ENCODE measurements around the gene PLCG1. TPM values are rescaled to one million over a fixed set of nuclear protein-coding genes. Genes with fewer than 3 reads are reported as not detected.

PLCG1 gene
- total RNA-seq, 2 donors from 2014 or later = 227 to 257 TPM

DNA sequence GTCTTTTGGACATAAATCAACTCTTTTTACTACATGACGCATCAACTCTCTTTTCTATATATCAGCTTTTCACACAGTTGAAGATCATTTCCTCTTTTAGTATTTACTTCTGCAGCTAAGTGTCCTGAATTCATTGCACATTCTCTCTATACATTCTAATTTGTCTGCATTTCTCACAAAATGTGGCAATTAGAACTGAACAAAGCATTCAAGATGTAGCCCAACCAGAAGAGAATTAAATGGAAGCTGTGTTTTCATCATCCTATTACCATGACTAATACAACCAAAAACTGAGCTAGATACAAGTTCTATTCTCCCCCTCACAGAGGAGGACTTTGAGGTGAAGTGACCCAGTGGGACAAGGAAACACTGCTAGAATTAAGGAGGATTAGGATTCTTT, 86.9 kb downstream of the PLCG1 start:
- no peak overlapping the region for H3K9ac ChIP-seq (ENCODE audit: extremely low read depth, low read length, poor library complexity, severe bottlenecking)
- no peak overlapping the region for H3K4me3 Mint-ChIP-seq
- no peak overlapping the region for H3K27ac Mint-ChIP-seq
- DNase-seq = no peak
- TF ChIP-seq, protein P1, sequence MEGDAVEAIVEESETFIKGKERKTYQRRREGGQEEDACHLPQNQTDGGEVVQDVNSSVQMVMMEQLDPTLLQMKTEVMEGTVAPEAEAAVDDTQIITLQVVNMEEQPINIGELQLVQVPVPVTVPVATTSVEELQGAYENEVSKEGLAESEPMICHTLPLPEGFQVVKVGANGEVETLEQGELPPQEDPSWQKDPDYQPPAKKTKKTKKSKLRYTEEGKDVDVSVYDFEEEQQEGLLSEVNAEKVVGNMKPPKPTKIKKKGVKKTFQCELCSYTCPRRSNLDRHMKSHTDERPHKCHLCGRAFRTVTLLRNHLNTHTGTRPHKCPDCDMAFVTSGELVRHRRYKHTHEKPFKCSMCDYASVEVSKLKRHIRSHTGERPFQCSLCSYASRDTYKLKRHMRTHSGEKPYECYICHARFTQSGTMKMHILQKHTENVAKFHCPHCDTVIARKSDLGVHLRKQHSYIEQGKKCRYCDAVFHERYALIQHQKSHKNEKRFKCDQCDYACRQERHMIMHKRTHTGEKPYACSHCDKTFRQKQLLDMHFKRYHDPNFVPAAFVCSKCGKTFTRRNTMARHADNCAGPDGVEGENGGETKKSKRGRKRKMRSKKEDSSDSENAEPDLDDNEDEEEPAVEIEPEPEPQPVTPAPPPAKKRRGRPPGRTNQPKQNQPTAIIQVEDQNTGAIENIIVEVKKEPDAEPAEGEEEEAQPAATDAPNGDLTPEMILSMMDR (conservative IDR thresholded peaks at IDR 0.05) = no peak
- H3K36me3 ChIP-seq (ENCODE audit: control insufficient read depth, insufficient read depth, low read length) = no peaks in the 10 kb centered on the region
- H3K9me3 ChIP-seq (ENCODE audit: control insufficient read depth, low read length) = no peaks in the 10 kb centered on the region
- no peaks in the 10 kb centered on the region for H3K9me3 Mint-ChIP-seq
- H3K27ac ChIP-seq (ENCODE audit: low read depth, low read length) = no peak overlapping the region
- H3K4me1 ChIP-seq (ENCODE audit: control insufficient read depth, insufficient read depth, low read length) = no peaks in the 10 kb centered on the region
- H3K4me3 ChIP-seq (ENCODE audit: low read length) = no peak overlapping the region
- no peaks in the 10 kb centered on the region for H3K36me3 Mint-ChIP-seq (ENCODE audit: low read depth)
- peaks cover 2% of the 10 kb centered on the region for H3K4me1 Mint-ChIP-seq
- H3K27me3 Mint-ChIP-seq (ENCODE audit: insufficient read depth) = no peaks in the 10 kb centered on the region
- no peaks in the 10 kb centered on the region for H3K27me3 ChIP-seq (ENCODE audit: control insufficient read depth, insufficient read depth, low read length, poor library complexity, severe bottlenecking)
- 77 to 97% methylated on average over 1 of the region's 1 CpG for WGBS, 2 experiments (ENCODE audit: insufficient coverage in 1 of 2, insufficient read length in 1 of 2)

GRCh38 chr20:41225091-41225490, 87.7 kb downstream of the PLCG1 start:
- Mint-ChIP-seq H3K27me3 (ENCODE audit: insufficient read depth) (no peaks in the 10 kb centered on the region), H3K36me3 (ENCODE audit: low read depth) (no peaks in the 10 kb centered on the region), H3K27ac (no peak overlapping the region), H3K9me3 (no peaks in the 10 kb centered on the region), H3K4me3 (no peak overlapping the region), H3K4me1 (peaks cover 2% of the 10 kb centered on the region)
- Histone ChIP-seq H3K9me3 (ENCODE audit: control insufficient read depth, low read length) (no peaks in the 10 kb centered on the region), H3K4me1 (ENCODE audit: control insufficient read depth, insufficient read depth, low read length) (no peaks in the 10 kb centered on the region), H3K9ac (ENCODE audit: extremely low read depth, low read length, poor library complexity, severe bottlenecking) (no peak overlapping the region), H3K27me3 (ENCODE audit: control insufficient read depth, insufficient read depth, low read length, poor library complexity, severe bottlenecking) (no peaks in the 10 kb centered on the region), H3K27ac (ENCODE audit: low read depth, low read length) (no peak overlapping the region), H3K36me3 (ENCODE audit: control insufficient read depth, insufficient read depth, low read length) (no peaks in the 10 kb centered on the region), H3K4me3 (ENCODE audit: low read length) (no peak overlapping the region)
- WGBS, 2 experiments (ENCODE audit: insufficient coverage in 1 of 2, insufficient read length in 1 of 2) = 100% methylated on average over 1 of the region's 1 CpG; no CpG with 5 or more reads in 1 of the 2 experiments
- no peak for DNase-seq
- TF ChIP-seq, protein P1 (conservative IDR thresholded peaks at IDR 0.05) = no peak

- Mint-ChIP-seq H3K9me3 (no peaks in the 10 kb centered on the region), H3K4me3 (no peak overlapping the region), H3K27ac (no peak overlapping the region), H3K36me3 (ENCODE audit: low read depth) (no peaks in the 10 kb centered on the region), H3K27me3 (ENCODE audit: insufficient read depth) (no peaks in the 10 kb centered on the region), H3K4me1 (peaks cover 2% of the 10 kb centered on the region)
- H3K4me1 ChIP-seq (ENCODE audit: control insufficient read depth, insufficient read depth, low read length) = no peaks in the 10 kb centered on the region
- 86 to 89% methylated on average over 1 of the region's 1 CpG for WGBS, 2 experiments (ENCODE audit: insufficient coverage in 1 of 2, insufficient read length in 1 of 2)
- no peak overlapping the region for H3K27ac ChIP-seq (ENCODE audit: low read depth, low read length)
- no peaks in the 10 kb centered on the region for H3K9me3 ChIP-seq (ENCODE audit: control insufficient read depth, low read length)
- H3K9ac ChIP-seq (ENCODE audit: extremely low read depth, low read length, poor library complexity, severe bottlenecking) = no peak overlapping the region
- no peak overlapping the region for H3K4me3 ChIP-seq (ENCODE audit: low read length)
- TF ChIP-seq, protein P1 (conservative IDR thresholded peaks at IDR 0.05) = no peak
- no peaks in the 10 kb centered on the region for H3K36me3 ChIP-seq (ENCODE audit: control insufficient read depth, insufficient read depth, low read length)
- DNase-seq = no peak
- H3K27me3 ChIP-seq (ENCODE audit: control insufficient read depth, insufficient read depth, low read length, poor library complexity, severe bottlenecking) = no peaks in the 10 kb centered on the region
These were observed 89.1 kb downstream of the PLCG1 start for GRCh38 chr20:41226426-41226825.

Small RNAs within 50 kb of the gene (microRNA-seq; reads per million reads assigned to microRNA genes)
- gene MIR6871 (ENCODE audit: borderline microRNAs expressed) = not detected

Other genes with a start within 250 kb of the PLCG1 start
- gene TOP1, start 108.7 kb upstream of the PLCG1 start, total RNA-seq = 10 to 100 TPM; 78.8 to 82.5 TPM
- 1 to 10 TPM; 5.4 to 5.5 TPM for gene ZHX3, start 180.2 kb downstream of the PLCG1 start, total RNA-seq
- gene LPIN3, start 203.3 kb downstream of the PLCG1 start, total RNA-seq = 10 to 100 TPM; 13.1 to 13.2 TPM
- gene EMILIN3, start 229.3 kb downstream of the PLCG1 start, total RNA-seq = 1 to 10 TPM; 5.3 to 9.6 TPM